ENCODE measurements around the gene CRHBP. TPM values are rescaled to one million over a fixed set of nuclear protein-coding genes. Genes with fewer than 3 reads are reported as not detected.

The CRHBP gene
- total and polyA plus RNA-seq, 9 of the 15 experiments (the other 6 are each of a cell fraction or from before 2014, with no cell fraction given) = not detected

DNA sequence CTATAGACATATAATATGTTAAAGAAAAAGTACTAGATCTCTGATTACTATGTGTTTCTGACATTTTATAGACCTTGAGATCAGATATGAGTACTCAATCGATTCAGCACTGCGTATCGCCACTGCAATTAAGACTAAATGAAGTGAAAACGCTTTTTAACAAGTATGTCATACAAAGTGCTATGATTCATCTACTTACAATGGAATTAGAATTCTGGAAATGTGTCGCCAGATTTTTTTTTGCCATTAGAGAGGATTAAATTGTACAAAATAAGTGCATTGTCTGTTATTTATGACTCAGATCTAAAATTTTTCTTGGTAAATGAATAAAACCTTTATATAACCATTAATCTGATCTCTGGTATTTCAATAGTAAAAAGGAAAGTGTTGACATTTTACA, 57.4 kb downstream of the CRHBP start:
- no peak overlapping the region for H3K4me3 ChIP-seq
- no peaks in the 10 kb centered on the region for H3K9me1 ChIP-seq (ENCODE audit: control insufficient read depth, insufficient read depth, low read length)
- no peaks in the 10 kb centered on the region; the same call in 1 of the 2 replicates for H3K9me3 ChIP-seq (replicated peaks; ENCODE audit: control insufficient read depth, insufficient read depth, low read depth, low read length)
- ChIA-PET CTCF (ENCODE audit: low intra/inter-chr PET ratio) (no interaction called here), POLR2A (no interaction called here)
- no TSS peak for BruUV-seq (replicated peaks)
- FAIRE-seq (no peak), ATAC-seq (no peak), DNase-seq (ENCODE audit: extremely low read depth in 1 of 4, low spot score in 3 of 4) (no peak)
- in situ Hi-C loops (cut with MboI) (loop anchor here (10.0 kb wide), 1 partner anchor 405 kb away; no protein-coding TSS in a partner anchor), intact Hi-C loops (cut with micrococcal nuclease) (no loop called here)
- no peak overlapping the region for H3K4me2 ChIP-seq (ENCODE audit: insufficient read depth, low read length)
- H3K27me3 ChIP-seq (ENCODE audit: control insufficient read depth in 2 of 2, insufficient read depth in 2 of 2, low read length in 2 of 2) = peaks cover 0 to 4% of the 10 kb centered on the region in 2 experiments; a peak in 2 of 5 replicates
- no peak overlapping the region for H3K9ac ChIP-seq (ENCODE audit: insufficient read depth in 1 of 2, low read depth in 2 of 2, low read length in 2 of 2)
- no peak overlapping the region for H2AFZ ChIP-seq (ENCODE audit: low read depth, low read length)
- no peak overlapping the region for H3K27ac ChIP-seq (ENCODE audit: extremely low read depth, low read depth, low read length)
- no peaks in the 10 kb centered on the region for H3K79me2 ChIP-seq (ENCODE audit: control insufficient read depth, insufficient read depth, low read length)
- no peak for TF ChIP-seq SPI1 (IDR thresholded peaks at IDR 0.05; ENCODE audit: borderline replicate concordance, low read depth, low read length)
- no peak for TF ChIP-seq ZNF41 (CRISPR knock-in tag; conservative IDR thresholded peaks at IDR 0.05)
- TF ChIP-seq U2AF2 (optimal IDR thresholded peaks at IDR 0.05; ENCODE audit: low read depth, low read length) = no peak
- TF ChIP-seq MXI1 (IDR thresholded peaks at IDR 0.05; ENCODE audit: low read depth, low read length) = no peak
- TF ChIP-seq ZC3H8 (IDR thresholded peaks at IDR 0.05) = no peak
- TF ChIP-seq PTRF (tag; IDR thresholded peaks at IDR 0.05) = no peak
- TF ChIP-seq HDGF (IDR thresholded peaks at IDR 0.05) = no peak
- no peak for TF ChIP-seq MAFK (IDR thresholded peaks at IDR 0.05; ENCODE audit: low read length)
- TF ChIP-seq DACH1 (IDR thresholded peaks at IDR 0.05; ENCODE audit: partially characterized antibody) = no peak
- TF ChIP-seq, protein P1, sequence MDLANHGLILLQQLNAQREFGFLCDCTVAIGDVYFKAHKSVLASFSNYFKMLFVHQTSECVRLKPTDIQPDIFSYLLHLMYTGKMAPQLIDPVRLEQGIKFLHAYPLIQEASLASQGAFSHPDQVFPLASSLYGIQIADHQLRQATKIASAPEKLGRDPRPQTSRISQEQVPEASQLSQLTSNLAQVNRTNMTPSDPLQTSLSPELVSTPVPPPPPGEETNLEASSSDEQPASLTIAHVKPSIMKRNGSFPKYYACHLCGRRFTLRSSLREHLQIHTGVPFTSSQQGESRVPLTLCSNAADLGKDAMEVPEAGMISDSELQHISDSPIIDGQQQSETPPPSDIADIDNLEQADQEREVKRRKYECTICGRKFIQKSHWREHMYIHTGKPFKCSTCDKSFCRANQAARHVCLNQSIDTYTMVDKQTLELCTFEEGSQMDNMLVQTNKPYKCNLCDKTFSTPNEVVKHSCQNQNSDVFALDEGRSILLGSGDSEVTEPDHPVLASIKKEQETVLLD (IDR thresholded peaks at IDR 0.05) = no peak
- no peak for TF ChIP-seq PHTF2 (CRISPR knock-in tag; IDR thresholded peaks at IDR 0.05)
- no peak for TF ChIP-seq EP300 (IDR thresholded peaks at IDR 0.05; ENCODE audit: low read length)
- TF ChIP-seq DNMT1 (IDR thresholded peaks at IDR 0.05) = no peak
- TF ChIP-seq ZNF512 (tag; IDR thresholded peaks at IDR 0.05) = no peak
- TF ChIP-seq FOXO4 (CRISPR knock-in tag; IDR thresholded peaks at IDR 0.05) = no peak
- H3K4me1 ChIP-seq (replicated peaks in 1 of 2; ENCODE audit: control insufficient read depth in 2 of 2, insufficient read depth in 2 of 2, low read length in 2 of 2) = no peaks in the 10 kb centered on the region
- 21% methylated on average over 5 of the region's 5 CpGs for WGBS (ENCODE audit: insufficient coverage, low coverage, missing lambda C conversion rate)
- no peaks in the 10 kb centered on the region for H4K20me1 ChIP-seq (replicated peaks; ENCODE audit: control insufficient read depth, insufficient read depth, low read length)
- H3K36me3 ChIP-seq (ENCODE audit: control insufficient read depth, insufficient read depth, low read length) = no peaks in the 10 kb centered on the region

All from K562 (cell line).